ENCODE data around the gene PHLPP1.

DNA sequence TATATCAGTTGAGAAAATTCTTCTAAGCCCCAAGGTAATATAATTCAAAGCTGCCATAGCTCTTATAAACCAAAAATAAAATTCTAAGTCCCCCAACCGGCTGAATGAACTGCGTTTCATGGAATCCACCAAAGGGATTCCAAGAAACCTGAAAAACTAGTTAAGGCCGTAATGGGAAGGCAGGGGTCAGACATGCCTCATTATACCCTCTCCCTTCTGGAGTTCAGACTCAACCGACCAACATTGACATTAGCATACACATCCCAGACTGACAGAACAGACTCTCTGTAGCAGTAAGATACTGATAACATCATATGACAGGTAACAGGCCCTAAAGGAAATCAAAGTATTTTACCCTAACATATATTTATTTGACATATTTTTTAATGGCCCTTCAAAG is 31.4 kb upstream of the PHLPP1 start:
- TF ChIP-seq, protein P1, sequence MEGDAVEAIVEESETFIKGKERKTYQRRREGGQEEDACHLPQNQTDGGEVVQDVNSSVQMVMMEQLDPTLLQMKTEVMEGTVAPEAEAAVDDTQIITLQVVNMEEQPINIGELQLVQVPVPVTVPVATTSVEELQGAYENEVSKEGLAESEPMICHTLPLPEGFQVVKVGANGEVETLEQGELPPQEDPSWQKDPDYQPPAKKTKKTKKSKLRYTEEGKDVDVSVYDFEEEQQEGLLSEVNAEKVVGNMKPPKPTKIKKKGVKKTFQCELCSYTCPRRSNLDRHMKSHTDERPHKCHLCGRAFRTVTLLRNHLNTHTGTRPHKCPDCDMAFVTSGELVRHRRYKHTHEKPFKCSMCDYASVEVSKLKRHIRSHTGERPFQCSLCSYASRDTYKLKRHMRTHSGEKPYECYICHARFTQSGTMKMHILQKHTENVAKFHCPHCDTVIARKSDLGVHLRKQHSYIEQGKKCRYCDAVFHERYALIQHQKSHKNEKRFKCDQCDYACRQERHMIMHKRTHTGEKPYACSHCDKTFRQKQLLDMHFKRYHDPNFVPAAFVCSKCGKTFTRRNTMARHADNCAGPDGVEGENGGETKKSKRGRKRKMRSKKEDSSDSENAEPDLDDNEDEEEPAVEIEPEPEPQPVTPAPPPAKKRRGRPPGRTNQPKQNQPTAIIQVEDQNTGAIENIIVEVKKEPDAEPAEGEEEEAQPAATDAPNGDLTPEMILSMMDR (IDR thresholded peaks at IDR 0.05 in 8 of 11, conservative IDR thresholded peaks at IDR 0.05 in 3 of 11): no peak
- no peak for TF ChIP-seq POLR2A (IDR thresholded peaks at IDR 0.05)

All from spleen (tissue), 7 donors.